Measurements from ENCODE around the gene TENT4B.

Gene TENT4B

GRCh38 chr16:50198802-50199403 lies 45.8 kb downstream of the TENT4B start:
- no peak for DNase-seq

DNA sequence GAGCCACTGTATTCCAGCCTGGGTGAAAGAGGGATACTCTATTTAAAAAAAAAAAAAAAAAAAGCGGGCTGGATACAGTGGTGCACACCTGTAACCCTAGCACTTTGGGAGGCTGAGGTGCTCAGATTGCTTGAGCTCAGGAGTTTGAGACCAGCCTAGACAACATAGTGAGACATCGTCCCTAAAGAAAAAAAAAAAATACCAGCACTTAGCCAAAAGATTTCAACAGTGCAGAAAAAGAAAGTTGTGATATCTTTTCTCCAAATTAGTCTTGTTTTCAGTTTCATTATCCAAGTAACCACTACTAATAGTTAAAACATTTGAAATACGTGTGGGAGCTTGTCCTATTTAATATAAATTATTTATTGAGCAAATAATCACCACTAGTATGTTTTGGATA lies 48.7 kb downstream of the TENT4B start:
- no peak for DNase-seq

DNA sequence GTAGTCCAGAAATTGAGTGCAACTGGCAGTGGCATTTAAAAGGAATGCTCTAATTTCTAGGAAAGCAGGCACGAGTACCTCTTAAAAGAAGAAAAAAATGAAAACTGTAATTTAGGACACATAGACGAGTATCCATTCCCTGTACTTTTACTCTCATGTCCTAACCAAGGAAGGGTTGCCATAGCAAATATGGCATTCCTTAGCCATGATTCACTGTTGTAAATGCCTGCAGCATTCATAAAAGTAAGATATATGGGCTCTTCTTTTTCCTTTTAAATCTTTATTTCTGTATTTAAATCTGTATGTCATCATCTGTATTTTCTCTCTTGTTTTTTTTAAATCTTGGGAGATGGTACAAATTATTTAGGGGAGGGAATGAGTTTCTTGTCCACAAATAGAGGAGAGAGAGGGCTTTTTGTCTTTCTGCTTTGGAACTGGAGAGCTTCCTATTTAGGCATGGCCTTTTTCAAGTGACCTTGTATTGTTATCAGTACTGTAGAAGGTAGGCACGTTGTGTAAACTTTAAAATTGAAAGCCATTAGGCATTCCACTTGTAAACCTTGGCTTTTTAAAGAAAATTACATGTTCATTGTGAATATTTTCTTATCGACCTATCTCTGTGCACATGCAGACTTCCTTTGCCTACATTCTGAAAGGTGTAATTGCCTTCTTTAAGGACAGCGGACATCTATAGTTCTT lies 50.0 kb downstream of the TENT4B start:
- DNase-seq = no peak

- no peak for DNase-seq
Observed at GRCh38 chr16:50203681-50204080, 50.6 kb downstream of the TENT4B start.

- no peak for DNase-seq
Observed at GRCh38 chr16:50204453-50205108, 51.5 kb downstream of the TENT4B start.

DNA sequence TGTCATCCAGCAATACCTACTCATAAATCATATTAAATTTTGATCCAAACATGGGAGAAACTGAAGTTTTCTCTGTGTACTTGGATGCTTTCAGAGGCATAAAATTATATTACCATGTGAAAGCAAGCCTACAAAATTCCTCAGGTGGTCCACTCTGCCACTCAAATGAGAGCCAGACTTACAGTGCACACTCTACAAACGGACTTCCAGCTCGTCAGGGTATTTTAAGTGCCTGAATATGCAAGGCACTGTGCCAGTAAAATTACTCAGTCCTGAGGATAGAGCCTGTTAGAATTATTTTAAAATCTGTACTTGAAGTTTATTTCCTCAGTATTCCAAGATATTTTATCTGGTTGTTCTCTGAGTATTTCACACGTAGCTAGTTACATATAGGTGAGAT lies 54.5 kb downstream of the TENT4B start:
- no peak for DNase-seq

- DNase-seq = no peak
Observed at GRCh38 chr16:50208460-50208931, 55.4 kb downstream of the TENT4B start.

- no peak for DNase-seq
Observed at GRCh38 chr16:50209546-50210265, 56.6 kb downstream of the TENT4B start.

- DNase-seq = peak; percentile 65
Observed at GRCh38 chr16:50210266-50211038, 57.3 kb downstream of the TENT4B start.

DNA sequence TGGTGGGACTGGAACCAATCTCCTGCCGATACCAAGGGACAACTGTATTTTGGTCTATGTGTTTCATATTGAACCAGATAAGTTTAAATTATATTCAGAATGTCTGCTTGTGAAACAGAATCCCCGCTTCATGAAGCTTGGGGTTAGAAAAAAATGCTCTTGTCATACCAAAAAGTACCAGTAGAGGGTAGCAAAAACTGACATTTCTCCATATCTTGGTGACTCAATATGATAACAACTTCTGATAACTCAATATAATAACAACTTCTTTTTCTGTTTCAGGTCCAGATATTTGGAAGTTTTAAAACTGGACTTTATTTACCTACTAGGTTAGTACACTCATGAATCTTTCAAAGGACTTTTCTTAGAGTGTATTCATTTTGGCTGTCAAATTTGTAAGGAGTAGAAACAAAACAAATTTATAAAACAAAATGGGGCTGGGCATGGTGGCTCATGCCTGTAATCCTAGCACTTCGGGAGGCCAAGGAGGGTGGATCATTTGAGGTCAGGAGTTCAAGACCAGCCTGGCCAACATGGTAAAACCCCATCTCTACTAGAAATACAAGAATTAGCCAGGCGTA lies 60.9 kb downstream of the TENT4B start:
- peak; percentile 68 for DNase-seq

DNA sequence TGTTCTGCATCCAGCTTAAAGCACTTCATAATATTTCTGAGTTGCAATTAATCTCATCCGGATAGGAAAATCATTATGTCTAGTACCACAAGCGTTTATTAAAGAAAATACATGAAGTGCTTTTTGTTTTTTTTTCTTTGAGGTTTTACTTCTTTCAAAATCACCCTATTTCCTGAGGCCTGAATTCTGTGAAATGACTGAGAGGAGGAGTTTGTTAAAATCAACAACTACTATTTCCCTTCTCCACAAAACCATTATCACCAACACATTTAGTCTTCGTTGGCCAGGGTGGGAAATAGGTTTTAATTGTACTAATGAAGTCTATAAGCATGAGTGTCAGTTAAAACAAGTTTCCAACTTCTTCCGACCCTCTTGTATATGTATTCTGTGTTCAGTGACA lies 62.6 kb downstream of the TENT4B start:
- no peak for DNase-seq

DNA sequence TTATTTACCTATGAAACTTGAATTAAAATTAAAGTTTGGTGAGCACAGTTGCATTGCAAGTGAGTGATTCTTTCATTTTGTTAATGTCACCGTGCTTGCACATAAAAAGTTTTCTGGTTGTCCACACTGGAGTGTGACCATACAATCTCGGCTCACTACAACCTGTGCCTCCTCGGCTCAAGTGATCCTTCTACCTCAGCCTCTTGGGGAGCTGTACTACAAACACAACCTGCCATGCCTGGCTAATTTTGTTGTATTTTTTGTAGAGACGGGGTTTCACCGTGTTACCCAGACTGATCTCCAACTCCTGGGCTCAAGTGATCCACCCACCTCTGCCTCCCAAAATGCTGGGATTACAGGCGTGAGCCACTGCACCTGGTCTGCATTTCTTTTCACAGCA lies 63.1 kb downstream of the TENT4B start:
- DNase-seq = no peak

- no peak for DNase-seq
Observed at GRCh38 chr16:50219402-50219975, 66.4 kb downstream of the TENT4B start.

DNA sequence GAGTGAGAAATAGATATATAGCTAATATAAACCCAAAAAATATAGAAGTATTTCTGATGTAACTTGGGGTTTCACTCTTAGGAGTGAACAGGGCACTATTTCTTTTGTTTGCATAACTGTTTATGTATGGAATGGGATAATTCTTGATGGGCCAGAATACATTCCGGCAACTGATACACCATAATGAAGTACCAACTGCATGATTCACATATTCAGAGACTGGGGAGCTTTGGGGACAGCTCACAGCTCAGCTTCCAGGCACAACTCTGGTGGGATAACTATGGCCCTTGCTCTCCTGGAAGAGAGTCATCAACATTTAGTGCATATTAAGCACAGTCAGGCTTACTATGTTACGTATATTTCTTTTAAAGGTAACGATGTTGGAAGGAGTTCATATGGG lies 71.2 kb downstream of the TENT4B start:
- no peak for DNase-seq

DNA sequence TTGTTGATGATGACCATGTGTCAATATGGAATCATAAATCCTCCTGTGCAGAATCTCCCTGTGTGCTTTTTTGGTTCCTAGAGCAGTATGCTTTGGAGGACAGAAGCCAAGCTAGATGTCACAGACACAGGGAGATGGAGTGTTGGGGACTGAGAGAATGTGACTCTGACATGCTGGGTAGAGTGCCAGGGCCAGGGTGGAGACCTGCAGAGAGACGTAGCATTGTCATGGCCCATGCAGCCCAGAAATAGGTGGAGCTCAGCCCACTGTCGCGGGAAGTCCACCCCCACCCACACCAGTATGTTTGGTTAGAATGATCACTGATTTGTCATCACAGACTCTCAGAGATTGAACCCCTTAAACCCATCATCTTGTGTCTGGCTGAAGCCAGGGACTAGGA lies 74.0 kb downstream of the TENT4B start:
- DNase-seq = no peak

DNA sequence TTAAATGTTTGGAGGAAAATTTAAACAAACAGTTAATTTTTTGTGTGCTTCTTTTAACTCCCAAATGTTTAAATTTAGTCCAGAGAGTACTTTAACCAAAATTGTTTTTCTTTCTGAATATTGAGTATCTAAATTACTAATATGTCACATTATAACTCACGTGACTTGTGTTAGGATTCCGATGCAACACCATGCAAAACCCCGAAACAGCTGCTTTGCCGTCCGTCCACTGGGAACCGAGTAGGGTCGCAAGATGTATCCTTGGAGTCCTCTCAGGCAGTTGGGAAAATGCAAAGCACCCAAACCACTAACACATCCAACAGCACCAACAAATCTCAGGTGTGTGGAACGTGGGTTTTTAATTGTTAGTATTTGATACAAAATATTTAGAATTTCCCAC lies 74.6 kb downstream of the TENT4B start:
- no peak for DNase-seq

GRCh38 chr16:50228364-50228868 lies 75.3 kb downstream of the TENT4B start:
- DNase-seq = no peak

GRCh38 chr16:50229149-50229726 lies 76.1 kb downstream of the TENT4B start:
- no peak for DNase-seq

- DNase-seq = no peak
Observed at GRCh38 chr16:50234771-50235556, 81.9 kb downstream of the TENT4B start.

- no peak for DNase-seq
Observed at GRCh38 chr16:50235581-50235980, 82.5 kb downstream of the TENT4B start.

GRCh38 chr16:50238314-50238713 lies 85.2 kb downstream of the TENT4B start:
- no peak for DNase-seq

Measured in activated CD4-positive, alpha-beta T cell treated with anti-CD3 and anti-CD28 coated beads, Interleukin-2, amount 50 U/mL, for 16 hours (primary cell).